ENCODE data around the gene CCT7. TPM values are rescaled to one million over a fixed set of nuclear protein-coding genes. Genes with fewer than 3 reads are reported as not detected.

Gene CCT7
- total RNA-seq, 4 donors from 2014 or later = 194 to 245 (median 212) TPM

DNA sequence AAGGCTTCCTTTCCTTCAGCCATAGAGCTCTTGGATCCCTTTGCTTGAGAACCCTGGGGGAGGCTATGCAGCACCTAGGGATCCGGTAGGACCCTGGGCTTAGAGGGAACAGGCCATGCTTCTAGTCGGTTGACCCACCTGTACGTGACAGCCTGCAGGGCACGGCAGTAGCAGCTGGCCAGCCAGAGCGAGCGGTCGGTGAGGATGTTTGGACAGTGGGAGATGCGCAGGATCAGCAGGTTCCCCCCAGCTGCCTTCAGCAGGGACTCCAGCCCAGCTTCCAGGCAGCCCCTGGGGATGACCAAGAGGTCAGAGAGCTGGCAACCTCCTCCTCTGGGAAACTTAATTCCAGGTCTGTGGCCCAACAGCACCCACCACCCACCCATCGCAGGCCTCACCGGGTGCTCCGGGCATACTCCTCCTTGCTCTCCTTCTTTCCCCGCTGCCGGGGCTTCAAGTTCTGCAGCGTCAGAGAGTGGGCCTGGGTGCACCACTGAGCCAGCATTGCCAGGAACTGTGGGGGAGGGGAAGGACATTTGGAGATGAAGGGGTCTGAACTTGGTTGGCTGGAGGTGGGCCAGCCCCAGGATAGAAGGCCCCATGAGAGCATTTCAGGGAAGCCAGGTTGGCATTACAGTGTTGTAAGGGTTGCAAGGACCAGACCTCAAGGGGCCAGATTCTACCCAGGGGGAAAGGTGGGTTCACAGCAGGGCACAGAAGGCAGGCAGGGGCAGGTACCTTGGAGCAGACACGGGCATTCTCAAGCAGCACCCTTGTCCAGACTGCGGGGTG lies 29.6 kb downstream of the CCT7 start:
- no peak for DNase-seq (ENCODE audit: low spot score in 2 of 2)
- TF ChIP-seq, protein P1, sequence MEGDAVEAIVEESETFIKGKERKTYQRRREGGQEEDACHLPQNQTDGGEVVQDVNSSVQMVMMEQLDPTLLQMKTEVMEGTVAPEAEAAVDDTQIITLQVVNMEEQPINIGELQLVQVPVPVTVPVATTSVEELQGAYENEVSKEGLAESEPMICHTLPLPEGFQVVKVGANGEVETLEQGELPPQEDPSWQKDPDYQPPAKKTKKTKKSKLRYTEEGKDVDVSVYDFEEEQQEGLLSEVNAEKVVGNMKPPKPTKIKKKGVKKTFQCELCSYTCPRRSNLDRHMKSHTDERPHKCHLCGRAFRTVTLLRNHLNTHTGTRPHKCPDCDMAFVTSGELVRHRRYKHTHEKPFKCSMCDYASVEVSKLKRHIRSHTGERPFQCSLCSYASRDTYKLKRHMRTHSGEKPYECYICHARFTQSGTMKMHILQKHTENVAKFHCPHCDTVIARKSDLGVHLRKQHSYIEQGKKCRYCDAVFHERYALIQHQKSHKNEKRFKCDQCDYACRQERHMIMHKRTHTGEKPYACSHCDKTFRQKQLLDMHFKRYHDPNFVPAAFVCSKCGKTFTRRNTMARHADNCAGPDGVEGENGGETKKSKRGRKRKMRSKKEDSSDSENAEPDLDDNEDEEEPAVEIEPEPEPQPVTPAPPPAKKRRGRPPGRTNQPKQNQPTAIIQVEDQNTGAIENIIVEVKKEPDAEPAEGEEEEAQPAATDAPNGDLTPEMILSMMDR (IDR thresholded peaks at IDR 0.05) = no peak
- TF ChIP-seq EP300 (IDR thresholded peaks at IDR 0.05) (no peak), POLR2A (IDR thresholded peaks at IDR 0.05) (no peak)
- Histone ChIP-seq H3K27ac (no peak overlapping the region), H3K9me3 (no peaks in the 10 kb centered on the region), H3K36me3 (no peaks in the 10 kb centered on the region), H3K27me3 (peaks cover 0 to 26% of the 10 kb centered on the region in 2 donors), H3K4me3 (no peak overlapping the region), H3K4me1 (peaks cover 0 to 3% (median 1%) of the 10 kb centered on the region in 4 donors)
- 90 to 91% methylated on average over 15 to 16 of the region's 16 CpGs for WGBS, 2 donors

DNA sequence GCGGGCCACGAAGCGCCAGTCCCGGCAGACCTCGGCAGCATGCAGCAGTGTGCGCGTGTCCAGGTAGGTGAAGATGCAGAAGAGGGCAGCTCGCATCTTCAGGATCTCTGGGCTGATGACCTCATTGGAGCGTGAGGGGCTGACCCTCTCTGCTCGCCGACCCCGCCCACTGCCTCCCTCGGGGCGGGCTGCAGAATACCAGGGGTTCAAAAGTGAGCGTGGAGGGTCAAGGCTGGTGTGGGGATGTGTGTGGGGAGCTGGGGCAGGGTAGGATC lies 30.2 kb downstream of the CCT7 start:
- Histone ChIP-seq H3K27me3 (peaks cover 0 to 30% of the 10 kb centered on the region in 2 donors), H3K27ac (no peak overlapping the region), H3K4me3 (no peak overlapping the region), H3K4me1 (peaks cover 0 to 8% (median 3%) of the 10 kb centered on the region in 4 donors), H3K36me3 (no peaks in the 10 kb centered on the region), H3K9me3 (no peaks in the 10 kb centered on the region)
- TF ChIP-seq POLR2A (IDR thresholded peaks at IDR 0.05) (no peak), EP300 (IDR thresholded peaks at IDR 0.05) (no peak)
- TF ChIP-seq, protein P1 (IDR thresholded peaks at IDR 0.05) = no peak
- 79 to 88% methylated on average over 10 to 12 of the region's 15 CpGs for WGBS, 2 donors
- DNase-seq (ENCODE audit: low spot score in 2 of 2) = no peak

DNA sequence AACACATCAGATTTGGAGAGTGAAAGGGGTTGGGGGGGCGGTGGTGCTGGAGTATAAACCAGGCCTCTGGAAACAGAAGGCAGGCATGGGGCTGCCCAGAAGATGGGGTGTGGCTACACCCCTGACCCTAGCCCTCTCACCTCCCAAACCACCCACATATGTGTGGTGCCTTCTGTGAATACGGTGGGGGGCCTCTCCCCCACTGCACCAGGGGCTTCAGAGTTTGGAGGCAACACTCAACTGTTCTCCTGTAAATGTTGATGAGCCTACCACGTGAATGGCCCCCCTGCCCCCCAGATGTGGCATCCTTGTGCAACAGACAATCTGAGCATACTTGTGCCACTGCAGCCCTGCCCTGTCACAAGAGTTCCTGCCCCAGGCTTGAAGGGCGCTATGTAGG lies 30.7 kb downstream of the CCT7 start:
- TF ChIP-seq, protein P1 (IDR thresholded peaks at IDR 0.05) = no peak
- TF ChIP-seq EP300 (IDR thresholded peaks at IDR 0.05) (no peak), POLR2A (IDR thresholded peaks at IDR 0.05) (no peak)
- 65 to 82% methylated on average over 4 of the region's 4 CpGs for WGBS, 2 donors
- no peak for DNase-seq (ENCODE audit: low spot score in 2 of 2)
- Histone ChIP-seq H3K9me3 (no peaks in the 10 kb centered on the region), H3K27me3 (peaks cover 0 to 33% of the 10 kb centered on the region in 2 donors), H3K27ac (no peak overlapping the region), H3K4me3 (no peak overlapping the region), H3K36me3 (no peaks in the 10 kb centered on the region), H3K4me1 (peaks cover 0 to 8% (median 3%) of the 10 kb centered on the region in 4 donors)

- TF ChIP-seq POLR2A (IDR thresholded peaks at IDR 0.05) (no peak), EP300 (IDR thresholded peaks at IDR 0.05) (no peak)
- no peak overlapping the region for H3K4me3 ChIP-seq
- DNase-seq (ENCODE audit: low spot score in 2 of 2) = no peak
- H3K27me3 ChIP-seq = peaks cover 0 to 40% of the 10 kb centered on the region in 2 donors
- no peaks in the 10 kb centered on the region for H3K9me3 ChIP-seq
- peaks cover 0 to 8% (median 3%) of the 10 kb centered on the region in 4 donors for H3K4me1 ChIP-seq
- H3K27ac ChIP-seq = no peak overlapping the region
- no peaks in the 10 kb centered on the region for H3K36me3 ChIP-seq
- 83 to 88% methylated on average over 13 to 27 of the region's 28 CpGs for WGBS, 2 donors
Measured at GRCh38 chr2:73265298-73266060, 31.4 kb downstream of the CCT7 start.

DNA sequence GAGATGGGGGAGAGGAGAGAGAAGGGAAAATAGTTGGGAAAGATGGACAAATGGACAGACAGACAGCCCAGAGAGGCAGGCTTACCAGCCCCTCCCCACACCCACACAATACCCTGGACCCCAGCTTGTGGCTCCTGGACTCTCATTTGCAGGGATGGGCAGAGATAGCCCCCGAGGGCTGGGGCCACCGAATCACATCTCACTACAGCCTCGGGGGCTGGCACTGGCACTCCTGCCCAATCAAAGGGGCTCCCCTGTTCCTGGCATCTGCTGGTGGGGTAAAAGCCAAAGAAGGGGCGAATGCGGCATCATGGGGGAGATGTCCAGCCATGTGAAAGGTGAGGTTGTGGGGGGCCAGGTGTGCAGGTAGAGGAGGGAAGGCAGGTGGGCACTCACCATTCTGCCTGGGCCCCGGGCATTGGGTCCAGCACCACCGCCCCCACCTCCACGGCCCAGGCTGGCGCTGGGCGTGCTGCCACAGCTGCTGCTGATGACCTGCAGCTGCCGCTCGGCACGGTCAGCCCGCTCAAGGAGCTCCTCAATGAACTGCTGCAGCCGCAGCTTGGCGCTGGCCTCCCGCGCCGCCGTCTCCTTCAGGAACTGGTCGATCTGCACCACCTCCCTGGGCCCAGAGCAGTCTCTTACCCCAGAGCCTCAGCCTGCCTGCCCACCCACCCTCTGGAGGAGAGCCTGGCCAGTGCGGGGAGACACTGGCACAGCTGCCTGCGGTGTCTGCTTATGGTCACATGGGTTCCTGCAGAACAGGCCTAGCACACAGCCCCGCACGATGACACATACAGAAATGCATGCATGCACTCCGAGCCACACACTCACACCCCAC lies 32.2 kb downstream of the CCT7 start:
- peaks cover 0 to 8% (median 3%) of the 10 kb centered on the region in 4 donors for H3K4me1 ChIP-seq
- no peak overlapping the region for H3K4me3 ChIP-seq
- no peak for DNase-seq (ENCODE audit: low spot score in 2 of 2)
- peaks cover 0 to 48% of the 10 kb centered on the region in 2 donors for H3K27me3 ChIP-seq
- no peak overlapping the region for H3K27ac ChIP-seq
- TF ChIP-seq, protein P1 (IDR thresholded peaks at IDR 0.05) = no peak
- TF ChIP-seq POLR2A (IDR thresholded peaks at IDR 0.05) (no peak), EP300 (IDR thresholded peaks at IDR 0.05) (no peak)
- no peaks in the 10 kb centered on the region for H3K36me3 ChIP-seq
- H3K9me3 ChIP-seq = no peaks in the 10 kb centered on the region
- whole genome bisulfite sequencing, 2 donors = 82 to 88% methylated on average over 16 to 26 of the region's 26 CpGs
